NCI-H1436 (cell line): Measurements from ENCODE around the gene RAB40C.

Experiments used
- DNase-seq: peaks from one replicate; lab custom pipeline; 2025; lab: John Stamatoyannopoulos, UW

Gene RAB40C

DNA sequence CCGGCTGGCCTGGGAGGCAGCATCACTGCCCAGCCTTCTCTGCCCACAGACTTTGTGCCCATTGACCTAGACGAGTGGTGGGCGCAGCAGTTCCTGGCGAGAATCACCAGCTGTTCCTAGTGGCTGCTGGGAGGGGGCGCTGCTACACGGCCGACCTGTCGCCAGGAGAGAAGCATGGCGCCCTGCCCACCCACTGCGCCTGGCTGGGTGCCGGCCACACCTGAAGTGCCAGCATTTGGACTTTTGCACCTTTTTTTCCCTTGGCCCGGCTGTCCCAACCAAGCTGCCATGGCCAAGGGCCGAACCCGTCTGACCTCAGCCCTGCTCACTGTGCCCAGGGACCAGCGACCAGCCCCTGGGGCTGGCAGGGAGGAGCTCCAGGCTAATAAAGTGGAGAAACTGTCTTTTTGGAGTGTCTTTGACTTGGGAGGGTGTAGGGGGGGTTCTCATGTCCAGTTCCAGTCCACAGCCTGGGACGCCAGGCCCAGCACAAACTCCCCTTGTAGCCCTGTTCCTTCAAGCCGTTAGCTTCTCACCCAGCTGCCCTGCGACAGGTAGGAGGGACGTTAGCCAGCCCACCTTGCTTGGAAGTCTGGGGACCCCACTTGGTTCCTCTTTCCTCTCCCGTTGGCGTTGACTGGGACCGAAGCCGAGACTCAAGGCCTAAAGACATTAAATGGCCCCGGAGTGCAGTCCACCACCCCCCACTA lies 58.4 kb downstream of the RAB40C start:
- DNase-seq: peak; percentile 25

DNA sequence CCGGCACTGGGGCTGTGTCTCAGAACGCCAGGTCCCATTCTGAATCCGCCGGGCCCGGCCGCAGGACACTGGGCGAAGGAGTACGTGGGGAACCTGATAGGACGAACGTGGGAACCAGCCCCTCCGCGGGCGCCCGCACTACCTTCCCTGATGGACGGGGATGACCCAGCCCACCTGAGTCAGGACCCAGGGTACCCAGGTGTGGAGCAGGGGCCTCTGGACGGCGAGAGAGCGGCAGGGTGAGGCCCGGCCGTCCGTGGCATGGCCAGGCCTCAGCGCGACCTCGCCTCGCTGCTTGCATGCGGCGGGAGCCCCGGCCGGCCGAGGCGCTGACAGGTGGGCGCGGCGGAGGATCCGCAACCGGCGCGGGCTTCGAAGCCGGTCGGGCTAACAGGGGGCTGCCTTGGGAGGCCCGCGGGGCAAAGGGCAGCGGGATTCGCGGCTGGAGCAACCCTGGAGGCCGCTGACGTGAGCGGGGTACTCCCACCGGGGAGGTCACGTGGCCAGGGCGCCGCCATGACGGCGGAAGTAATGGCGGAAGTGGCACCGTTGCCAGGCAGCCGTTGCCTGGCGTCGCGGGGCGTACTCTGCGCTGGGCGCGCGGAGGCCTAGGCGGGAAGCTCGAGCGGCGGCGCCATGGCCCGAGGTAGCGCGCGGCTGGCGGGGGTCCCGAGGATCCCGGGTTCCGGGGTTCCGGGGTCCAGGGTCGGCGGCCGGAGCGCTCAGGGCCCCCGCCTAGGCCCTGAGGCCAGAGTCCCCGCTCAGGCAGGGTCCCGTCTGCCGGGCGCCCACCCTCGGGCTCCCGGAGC lies 59.1 kb downstream of the RAB40C start, which contains the start of gene WDR90:
TSS of gene WDR90 (plus strand) at position 585 of the 809 bp plus-strand sequence. CDS start at position 637, 52 bp downstream.
- peak; percentile 88 for DNase-seq

DNA sequence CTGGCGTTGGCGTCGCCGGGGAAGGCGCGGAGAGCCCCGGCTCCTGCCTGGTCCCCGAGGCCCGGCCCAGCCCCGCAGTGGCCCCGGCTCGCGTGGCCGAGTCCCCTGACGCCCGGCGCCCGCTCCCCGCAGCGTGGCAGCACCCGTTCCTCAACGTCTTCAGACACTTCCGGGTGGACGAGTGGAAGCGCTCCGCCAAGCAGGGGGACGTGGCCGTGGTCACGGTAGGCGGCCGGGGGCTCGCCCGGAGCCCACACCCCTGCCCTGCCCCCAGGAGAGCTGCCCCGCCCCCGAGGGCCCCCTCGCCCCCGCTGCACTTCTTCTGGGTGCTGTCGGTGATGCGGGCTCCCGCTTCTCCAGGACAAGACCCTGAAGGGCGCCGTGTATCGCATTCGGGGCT lies 59.8 kb downstream of the RAB40C start:
- no peak for DNase-seq

DNA sequence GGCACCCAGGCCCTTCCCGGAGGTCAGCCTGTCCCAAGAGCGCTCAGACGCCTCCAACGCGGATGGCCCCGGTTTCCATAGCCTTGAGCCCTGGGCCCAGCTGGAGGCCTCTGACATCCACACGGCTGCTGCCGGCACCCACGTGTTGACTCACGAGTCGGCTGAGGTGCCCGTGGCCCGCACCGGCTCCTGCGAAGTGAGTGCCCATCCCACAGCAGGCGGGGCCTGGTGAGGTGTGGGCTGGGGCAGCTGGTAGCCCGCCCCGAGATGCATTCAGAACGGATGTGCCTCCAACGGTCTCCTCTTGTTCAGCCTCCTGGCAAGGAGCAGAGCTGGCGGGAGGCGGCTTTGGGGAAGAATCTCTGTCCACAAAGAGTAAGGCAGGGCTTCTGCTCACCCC lies 62.0 kb downstream of the RAB40C start:
- DNase-seq: no peak

DNA sequence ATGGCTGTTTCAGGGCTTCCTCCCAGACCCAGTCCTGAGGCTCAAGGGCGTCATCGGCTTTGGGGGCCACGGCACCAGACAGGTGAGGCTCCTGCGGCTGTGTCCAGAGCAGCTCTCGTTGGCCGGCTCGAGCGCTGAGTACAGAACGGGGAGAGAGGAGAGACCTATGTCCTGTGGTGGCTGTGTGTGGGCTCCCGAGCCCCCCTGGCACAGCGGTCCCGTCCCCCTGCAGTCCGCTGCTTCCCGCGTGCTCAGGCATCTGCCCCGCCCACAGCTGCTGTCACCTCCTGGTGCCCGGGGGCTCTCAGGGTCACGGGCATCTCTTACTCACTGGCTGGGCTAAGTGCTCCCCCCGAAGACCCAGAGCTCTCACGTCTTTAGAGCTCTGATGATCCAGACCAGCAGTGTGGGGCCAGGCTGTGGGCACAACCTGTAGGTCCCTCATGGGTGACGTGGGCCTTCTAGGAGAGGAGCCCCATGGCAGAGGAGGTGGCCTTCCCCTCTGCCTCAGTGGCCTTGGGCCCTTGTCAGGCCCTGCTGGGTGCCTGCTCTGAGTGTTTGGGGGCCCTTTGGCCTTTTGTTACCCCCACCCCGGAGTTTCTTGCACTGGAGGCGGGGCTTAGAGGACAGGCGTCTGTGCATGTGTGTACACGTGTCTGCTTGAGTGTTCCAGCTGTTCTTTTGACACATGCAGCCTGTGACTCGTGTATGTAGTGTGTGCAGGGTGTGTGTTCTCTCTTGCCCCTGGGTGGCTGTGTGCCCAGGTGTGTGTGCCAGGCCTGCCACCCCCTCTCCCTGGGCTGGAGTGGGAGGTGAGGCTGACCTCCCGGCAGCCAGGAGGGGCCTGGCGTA lies 62.8 kb downstream of the RAB40C start:
- DNase-seq: no peak

DNA sequence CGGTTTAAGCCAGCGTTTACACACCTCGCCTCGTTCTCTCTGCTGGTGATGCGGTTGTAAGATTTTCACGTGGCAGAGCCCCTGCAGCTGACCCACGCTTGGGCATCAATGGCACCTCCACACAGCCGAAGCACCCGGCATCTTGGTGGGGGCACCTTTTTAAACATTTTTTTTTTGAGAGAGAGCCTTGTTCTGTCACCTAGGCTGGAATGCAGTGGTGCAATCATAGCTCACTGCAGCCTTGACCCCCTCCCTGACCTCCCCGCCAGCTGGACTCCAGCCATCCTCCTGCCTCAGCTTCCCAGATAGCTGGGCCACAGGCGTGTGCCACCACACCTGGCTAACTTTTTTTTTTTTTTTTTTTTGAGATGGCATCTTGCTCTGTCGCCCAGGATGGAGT lies 64.2 kb downstream of the RAB40C start:
- DNase-seq: no peak

DNA sequence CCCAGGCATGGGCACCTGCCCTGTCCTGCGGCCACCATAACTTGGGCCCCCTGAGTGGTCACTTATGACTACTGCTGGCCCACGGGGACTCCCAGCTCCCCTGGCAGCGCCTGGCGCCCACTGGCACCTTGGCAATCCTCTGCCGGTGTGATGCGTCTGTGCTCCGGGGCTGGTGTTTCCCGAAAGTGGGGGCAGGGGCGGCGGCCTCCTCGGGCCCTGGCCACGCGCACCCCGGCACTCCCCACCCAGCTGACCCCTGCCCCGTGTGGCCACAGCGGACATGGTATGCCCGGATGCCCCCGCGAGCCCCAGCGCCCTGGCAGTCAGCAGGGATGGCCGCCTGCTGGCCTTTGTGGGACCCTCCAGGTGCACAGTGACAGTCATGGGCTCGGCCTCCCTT lies 67.6 kb downstream of the RAB40C start:
- DNase-seq: no peak

DNA sequence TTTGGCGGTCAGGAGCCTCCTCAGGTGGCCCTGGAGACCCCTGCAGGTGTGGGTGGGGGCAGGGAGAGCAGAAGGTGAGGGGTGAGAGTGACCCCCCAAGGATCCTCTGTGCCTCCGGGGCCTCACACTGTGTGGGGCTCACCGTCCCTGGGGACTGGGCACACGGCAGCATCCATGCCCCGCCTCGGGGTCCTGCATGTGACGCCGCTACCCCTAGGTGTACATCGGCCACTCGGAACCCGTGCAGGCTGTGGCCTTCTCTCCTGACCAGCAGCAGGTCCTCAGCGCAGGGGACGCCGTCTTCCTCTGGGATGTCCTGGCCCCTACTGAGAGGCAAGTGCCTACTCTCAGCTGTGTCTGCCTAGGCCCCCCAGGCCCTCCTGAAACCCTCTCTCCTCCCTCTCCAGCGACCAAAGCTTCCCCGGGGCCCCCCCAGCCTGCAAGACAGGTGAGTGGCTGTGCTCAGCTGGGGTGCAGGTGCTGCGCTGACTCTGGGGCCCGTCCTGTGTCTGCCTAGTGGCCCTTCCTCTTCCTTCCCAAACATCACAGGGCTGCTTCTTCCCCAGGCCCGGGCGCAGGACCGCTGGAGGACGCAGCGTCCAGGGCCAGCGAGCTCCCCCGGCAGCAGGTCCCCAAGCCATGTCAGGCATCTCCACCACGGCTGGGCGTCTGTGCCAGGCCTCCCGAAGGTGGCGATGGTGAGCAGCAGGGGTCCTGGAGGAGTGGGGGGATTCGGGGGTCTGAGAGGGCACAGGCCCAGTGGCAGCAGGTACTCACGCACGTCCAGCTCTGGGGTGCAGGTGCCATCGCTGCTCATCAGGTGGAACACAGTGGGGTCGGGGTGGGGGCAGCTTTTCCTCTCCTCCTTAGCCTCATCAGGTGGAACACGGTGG lies 69.1 kb downstream of the RAB40C start:
- DNase-seq: no peak

DNA sequence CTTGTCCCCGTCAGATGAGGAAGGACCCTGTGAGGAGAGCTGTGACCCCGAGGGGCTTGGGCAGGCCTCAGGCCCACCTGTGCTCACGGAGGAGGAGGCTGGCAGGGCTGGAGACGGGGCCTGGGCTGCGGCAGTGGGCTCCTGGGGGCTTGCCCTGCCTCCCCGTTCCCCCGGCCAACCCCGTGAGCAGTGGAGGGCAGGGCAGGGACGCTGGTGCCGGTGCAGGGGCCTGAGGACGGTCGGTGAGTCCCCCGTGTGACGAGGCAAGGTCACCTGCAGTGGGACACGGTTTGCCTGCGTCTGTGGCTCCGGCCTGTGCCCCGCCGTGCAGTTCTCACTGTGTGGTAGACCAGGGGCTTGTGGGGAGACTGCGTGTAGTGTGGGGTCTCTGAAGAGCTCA lies 69.8 kb downstream of the RAB40C start:
- DNase-seq: no peak

DNA sequence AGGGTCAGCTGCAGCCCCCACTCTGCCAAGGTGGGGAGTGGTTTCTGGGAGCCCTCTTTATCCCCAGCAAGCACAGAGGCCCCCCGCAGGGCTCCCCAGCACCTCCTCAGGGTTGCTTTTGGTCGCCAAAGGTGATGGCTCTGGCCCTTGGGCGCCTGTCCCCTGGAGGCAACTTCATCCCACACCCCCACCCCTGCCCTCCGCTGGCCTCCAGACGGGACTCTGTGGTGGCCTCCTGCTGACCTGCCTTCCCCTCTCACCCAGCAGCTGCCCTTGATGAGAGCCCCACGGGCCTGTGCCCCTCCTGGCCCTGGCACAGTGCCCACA lies 70.2 kb downstream of the RAB40C start:
- no peak for DNase-seq

DNA sequence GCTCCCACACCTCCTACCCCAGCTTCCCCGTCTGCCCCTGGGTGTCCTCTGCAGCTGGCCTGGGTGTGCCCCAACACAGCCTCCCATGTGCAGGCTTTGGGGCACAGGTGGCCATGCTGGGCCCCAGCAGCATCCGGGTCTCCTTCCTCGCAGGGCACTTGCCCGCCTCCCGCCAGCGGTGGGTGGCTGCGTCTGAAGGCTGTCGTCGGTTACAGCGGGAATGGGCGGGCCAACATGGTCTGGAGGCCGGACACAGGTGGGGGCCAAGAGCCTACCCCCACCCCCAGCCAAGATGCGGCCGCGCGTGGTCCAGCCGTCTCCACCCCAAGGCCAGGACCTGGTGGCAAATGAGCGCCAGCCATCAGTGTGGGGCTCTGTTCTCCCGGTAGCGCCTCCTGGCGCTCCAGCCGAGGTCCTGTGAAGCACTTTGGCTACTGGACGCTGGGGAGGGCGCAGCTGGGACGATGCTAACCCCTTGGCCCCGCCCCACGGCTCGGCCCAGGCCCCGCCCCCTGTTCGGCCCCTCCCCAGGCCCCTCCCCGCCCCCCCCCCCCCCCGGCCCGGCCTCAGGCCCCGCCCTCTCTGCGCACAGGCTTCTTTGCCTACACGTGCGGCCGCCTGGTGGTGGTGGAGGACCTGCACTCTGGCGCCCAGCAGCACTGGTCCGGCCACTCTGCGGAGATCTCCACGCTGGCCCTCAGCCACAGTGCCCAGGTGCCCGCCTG lies 70.8 kb downstream of the RAB40C start:
- no peak for DNase-seq

DNA sequence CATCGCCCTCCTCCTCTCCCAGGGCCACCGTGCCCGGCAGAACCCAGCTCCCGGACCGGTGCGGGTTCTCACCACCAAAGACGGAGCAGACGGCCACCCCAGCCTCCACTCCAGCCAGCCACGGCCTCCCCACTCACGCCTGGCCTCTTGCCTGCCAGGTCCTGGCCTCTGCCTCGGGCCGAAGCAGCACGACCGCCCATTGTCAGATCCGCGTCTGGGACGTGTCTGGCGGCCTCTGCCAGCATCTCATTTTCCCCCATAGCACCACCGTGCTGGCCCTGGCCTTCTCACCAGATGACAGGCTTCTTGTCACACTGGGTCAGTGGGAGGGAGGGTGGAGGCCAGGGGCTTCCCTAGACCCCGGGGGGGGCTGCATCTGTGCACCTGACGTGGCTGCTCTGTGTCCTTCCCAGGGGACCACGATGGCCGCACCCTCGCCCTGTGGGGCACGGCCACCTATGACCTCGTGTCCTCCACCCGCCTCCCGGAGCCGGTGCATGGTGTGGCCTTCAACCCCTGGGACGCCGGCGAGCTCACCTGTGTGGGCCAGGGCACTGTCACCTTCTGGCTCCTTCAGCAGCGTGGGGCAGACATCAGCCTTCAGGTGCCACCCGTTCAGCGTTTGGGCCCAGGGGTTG lies 71.4 kb downstream of the RAB40C start:
- no peak for DNase-seq

DNA sequence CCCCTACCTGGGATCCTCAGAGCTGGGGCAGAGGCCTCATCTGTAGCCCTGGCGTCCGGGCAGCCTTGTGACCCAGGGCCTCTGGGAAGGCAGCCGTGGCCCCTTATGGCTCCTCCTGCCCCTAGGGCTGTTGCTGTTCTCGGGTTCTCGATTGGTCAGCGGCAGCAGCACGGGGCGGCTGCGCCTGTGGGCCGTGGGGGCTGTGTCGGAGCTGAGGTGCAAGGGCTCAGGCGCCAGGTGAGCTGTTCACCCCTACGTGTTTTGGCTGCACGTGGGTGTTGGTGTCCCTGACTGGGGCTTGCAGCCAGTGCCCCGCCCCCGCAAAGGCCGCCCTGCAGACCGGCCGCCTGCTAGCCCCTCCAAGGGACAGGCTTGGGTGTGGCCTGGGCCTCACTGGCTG lies 72.2 kb downstream of the RAB40C start:
- no peak for DNase-seq

DNA sequence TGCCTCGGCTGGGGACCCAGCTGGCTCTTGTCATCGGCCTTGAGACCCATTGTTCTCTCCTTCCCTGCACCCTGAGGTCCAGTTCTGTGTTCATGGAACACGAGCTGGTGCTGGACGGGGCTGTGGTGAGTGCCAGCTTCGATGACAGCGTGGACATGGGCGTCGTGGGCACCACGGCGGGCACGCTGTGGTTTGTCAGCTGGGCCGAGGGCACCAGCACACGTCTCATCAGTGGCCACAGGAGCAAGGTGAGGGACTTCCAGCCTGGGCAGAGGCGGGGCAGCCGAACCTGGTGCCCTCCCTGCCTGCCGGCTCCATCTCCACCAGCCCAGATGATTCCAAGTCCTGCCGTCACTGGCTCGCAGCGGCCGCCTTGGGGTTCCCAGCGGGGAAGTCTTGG lies 72.7 kb downstream of the RAB40C start:
- no peak for DNase-seq

DNA sequence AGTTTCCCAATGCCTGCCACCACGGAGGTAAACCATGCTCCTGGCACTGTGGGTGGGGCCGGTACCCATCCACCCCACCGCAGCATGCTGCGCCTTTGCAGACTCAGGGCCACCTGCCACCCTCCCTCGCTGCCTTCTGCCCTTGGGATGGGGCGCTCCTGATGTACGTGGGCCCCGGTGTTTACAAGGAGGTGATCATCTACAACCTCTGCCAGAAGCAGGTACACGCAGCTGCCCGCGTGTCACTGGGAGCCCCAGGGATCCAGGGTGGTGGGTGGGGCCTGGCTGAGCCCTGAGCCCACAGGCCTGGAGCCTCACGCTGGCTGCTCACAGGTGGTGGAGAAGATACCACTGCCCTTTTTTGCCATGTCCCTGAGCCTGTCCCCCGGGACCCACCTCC lies 76.7 kb downstream of the RAB40C start:
- no peak for DNase-seq

DNA sequence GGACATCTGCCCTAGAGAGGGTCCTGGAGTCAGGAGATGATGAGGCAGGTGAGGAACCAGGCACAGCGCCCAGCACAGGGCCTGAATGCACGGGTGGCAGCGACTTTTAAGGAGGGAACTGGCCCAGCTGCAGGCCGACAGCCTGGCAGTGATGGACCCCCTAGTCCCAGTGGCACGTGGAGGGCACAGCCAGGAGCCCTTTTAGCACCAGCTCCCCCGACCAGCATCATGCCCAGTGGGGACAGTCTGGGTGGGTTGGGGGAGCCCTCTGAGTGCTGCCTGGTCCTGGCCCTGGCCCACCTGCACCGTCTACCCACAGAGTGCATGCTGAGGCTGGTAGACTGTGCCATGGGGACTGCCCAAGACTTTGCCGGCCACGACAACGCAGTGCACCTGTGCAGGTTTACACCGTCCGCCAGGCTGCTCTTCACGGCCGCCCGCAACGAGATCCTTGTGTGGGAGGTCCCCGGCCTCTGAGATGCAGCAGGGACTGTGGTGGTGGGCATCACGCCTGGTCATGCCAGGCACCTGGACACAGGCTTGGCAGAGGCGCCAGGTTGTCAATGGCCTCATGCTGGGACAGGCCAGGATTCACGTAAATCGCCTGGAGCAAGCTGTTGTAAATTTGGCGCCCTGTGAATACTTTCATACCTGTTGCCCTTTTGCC lies 77.4 kb downstream of the RAB40C start:
- DNase-seq: no peak

DNA sequence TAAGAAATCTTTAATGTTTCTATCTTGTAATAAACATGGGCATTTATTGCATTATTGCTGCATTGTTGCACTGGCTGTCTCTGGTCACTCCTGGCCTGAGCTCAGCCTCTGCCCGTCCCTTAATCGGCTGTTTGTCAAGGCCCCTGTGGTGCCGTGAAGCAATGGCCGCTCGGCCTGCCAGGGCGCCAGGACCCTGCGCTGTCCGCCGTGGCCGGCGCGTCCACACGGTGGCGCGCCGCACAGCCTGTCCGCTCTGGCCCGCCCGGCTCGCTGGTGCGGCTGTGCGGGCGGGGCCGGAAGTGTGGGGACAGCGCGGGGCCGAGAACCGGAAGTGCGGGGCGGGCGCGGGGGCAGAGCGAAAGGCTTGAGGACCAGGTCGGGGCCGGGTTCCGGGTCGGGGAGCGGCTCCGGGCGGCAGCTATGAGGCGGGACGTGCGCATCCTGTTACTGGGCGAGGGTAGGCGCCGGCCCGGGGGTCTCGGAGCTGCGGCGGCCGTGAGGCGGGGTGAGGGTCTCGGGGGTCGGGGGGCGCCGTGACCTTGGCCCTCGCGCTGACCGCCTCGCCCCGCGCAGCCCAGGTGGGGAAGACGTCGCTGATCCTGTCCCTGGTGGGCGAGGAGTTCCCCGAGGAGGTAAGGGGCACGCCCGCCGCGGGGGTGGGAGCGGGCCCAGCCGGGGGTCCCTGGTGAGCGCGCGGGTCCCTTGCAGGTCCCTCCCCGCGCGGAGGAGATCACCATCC lies 78.1 kb downstream of the RAB40C start, which contains the start of gene RHOT2:
TSS of gene RHOT2 (plus strand) at position 353 of the 739 bp plus-strand sequence. CDS start at position 421, 68 bp downstream.
- DNase-seq: peak; percentile 90

DNA sequence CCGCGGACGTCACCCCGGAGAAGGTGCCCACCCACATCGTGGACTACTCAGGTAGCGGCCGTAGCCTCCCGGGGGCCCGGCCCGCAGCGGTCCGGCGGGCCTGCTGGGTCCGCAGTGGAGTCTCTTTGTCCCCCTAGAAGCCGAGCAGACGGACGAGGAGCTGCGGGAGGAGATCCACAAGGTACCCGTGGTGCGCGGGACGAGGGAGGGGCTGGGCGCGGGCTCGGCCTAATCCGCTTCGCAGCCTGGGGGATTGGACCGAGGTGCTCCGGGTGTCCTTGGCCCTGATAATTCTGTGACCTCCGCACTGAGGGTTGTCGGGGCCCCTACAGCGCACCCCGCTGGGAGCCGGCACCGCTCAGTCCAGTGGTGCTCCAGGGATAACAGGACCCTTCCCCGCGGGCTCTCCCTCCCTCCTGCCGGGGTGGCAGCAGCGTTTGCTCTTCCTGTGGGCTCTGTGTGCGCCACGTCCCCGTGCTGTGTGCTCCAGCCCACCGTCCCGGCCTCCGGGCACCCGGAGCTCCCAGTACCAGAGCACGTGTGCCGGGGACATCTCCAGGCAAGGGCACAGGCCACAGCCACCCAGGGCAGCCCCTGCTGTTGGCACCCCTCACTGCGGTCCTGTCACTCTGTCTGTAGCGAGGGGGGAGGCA lies 78.8 kb downstream of the RAB40C start:
- DNase-seq: no peak

DNA sequence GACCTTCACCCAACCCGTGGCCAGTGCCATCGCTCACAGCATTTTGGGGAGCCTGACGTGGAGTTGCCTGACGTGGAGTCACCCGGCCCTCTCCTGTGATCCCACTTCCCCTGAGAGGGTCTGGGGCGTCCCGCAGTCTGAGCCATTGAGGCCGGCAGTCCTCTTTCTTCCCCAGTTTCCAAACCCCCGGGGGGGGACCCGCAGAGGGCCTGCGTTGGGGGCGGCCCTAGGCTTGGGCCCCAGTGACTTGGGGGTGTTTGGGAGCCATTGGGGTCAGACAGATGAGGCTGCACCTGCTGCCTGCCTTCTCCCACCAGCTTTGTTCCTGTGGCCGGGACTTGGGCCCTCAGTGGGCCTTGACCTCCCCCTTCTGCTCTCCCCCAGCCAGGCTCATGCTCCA lies 79.8 kb downstream of the RAB40C start:
- no peak for DNase-seq
